ENCODE data around the gene CHI3L2. TPM values are rescaled to one million over a fixed set of nuclear protein-coding genes. Genes with fewer than 3 reads are reported as not detected.

The CHI3L2 gene
- total RNA-seq, 2 experiments from 2014 or later: 9.2 to 10.4 TPM

GRCh38 chr1:111272081-111272480 lies 44.6 kb downstream of the CHI3L2 start:
- peaks cover 28% of the 10 kb centered on the region for H3K4me1 Mint-ChIP-seq (ENCODE audit: low read depth)
- ChIA-PET POLR2A (no interaction called here), CTCF (interaction anchor here (0.5 to 1.4 kb wide), 3 partner anchors 8 to 130 kb away, joined by 3 to 4 read pairs (median 4); no protein-coding TSS in a partner anchor)
- ATAC-seq: no peak
- no peak for DNase-seq
- no peak for TF ChIP-seq CTCF (IDR thresholded peaks at IDR 0.05)
- intact Hi-C loops (cut with micrococcal nuclease): no loop called here
- no peaks in the 10 kb centered on the region for H3K36me3 Mint-ChIP-seq (ENCODE audit: low read depth)
- no peaks in the 10 kb centered on the region for H3K9me3 Mint-ChIP-seq
- H3K4me3 Mint-ChIP-seq: no peak overlapping the region
- no peak overlapping the region for H3K27ac Mint-ChIP-seq
- peaks cover 23% of the 10 kb centered on the region for H3K27me3 Mint-ChIP-seq

- Mint-ChIP-seq H3K4me1 (ENCODE audit: low read depth) (peaks cover 34% of the 10 kb centered on the region), H3K36me3 (ENCODE audit: low read depth) (no peaks in the 10 kb centered on the region), H3K27ac (peak overlapping the region; percentile 25), H3K9me3 (no peaks in the 10 kb centered on the region), H3K27me3 (peaks cover 23% of the 10 kb centered on the region), H3K4me3 (no peak overlapping the region)
- TF ChIP-seq CTCF (IDR thresholded peaks at IDR 0.05): no peak
- ATAC-seq (peak; percentile 61), DNase-seq (peak; percentile 11)
- intact Hi-C loops (cut with micrococcal nuclease): no loop called here
- POLR2A ChIA-PET: no interaction called here
- CTCF ChIA-PET: interaction anchor here (0.7 to 1.1 kb wide), 2 partner anchors 127 to 244 kb away, joined by 3 read pairs; no protein-coding TSS in a partner anchor
Observed at GRCh38 chr1:111274653-111275052, 47.1 kb downstream of the CHI3L2 start.

- peaks cover 34% of the 10 kb centered on the region for H3K4me1 Mint-ChIP-seq (ENCODE audit: low read depth)
- no peaks in the 10 kb centered on the region for H3K36me3 Mint-ChIP-seq (ENCODE audit: low read depth)
- H3K9me3 Mint-ChIP-seq: no peaks in the 10 kb centered on the region
- H3K27ac Mint-ChIP-seq: peak overlapping the region; percentile 33
- POLR2A ChIA-PET: no interaction called here
- peak; percentile 51 for DNase-seq
- peak; percentile 76 for ATAC-seq
- H3K4me3 Mint-ChIP-seq: no peak overlapping the region
- intact Hi-C loops (cut with micrococcal nuclease): no loop called here
- CTCF ChIA-PET: interaction anchor here (0.7 to 2.1 kb wide), 2 partner anchors 11 to 126 kb away, joined by 3 to 7 read pairs; no protein-coding TSS in a partner anchor
- no peak for TF ChIP-seq CTCF (IDR thresholded peaks at IDR 0.05)
- peaks cover 20% of the 10 kb centered on the region for H3K27me3 Mint-ChIP-seq
Observed at GRCh38 chr1:111275079-111275478, 47.6 kb downstream of the CHI3L2 start.

- no peak overlapping the region for H3K4me3 Mint-ChIP-seq
Observed at GRCh38 chr1:111275780-111276433, 48.4 kb downstream of the CHI3L2 start.

More at GRCh38 chr1:111275780-111276433, 48.4 kb downstream of the CHI3L2 start:
- intact Hi-C loops (cut with micrococcal nuclease): no loop called here
- Mint-ChIP-seq H3K36me3 (ENCODE audit: low read depth) (no peaks in the 10 kb centered on the region), H3K4me1 (ENCODE audit: low read depth) (peaks cover 32% of the 10 kb centered on the region), H3K9me3 (no peaks in the 10 kb centered on the region), H3K27ac (no peak overlapping the region), H3K27me3 (peaks cover 15% of the 10 kb centered on the region)
- no peak for ATAC-seq
- TF ChIP-seq CTCF (IDR thresholded peaks at IDR 0.05): no peak
- ChIA-PET CTCF (interaction anchor here (2.1 kb wide), 1 partner anchor 11 kb away, joined by 7 read pairs; no protein-coding TSS in a partner anchor), POLR2A (interaction anchor here (0.6 kb wide), 1 partner anchor 320 kb away, joined by 3 read pairs; no protein-coding TSS in a partner anchor)
- DNase-seq: no peak

All from activated CD8-positive, alpha-beta T cell treated with anti-CD3 and anti-CD28 coated beads for 36 hours (primary cell).